T-cell (primary cell): ENCODE data around the gene BRIP1. TPM values are rescaled to one million over a fixed set of nuclear protein-coding genes. Genes with fewer than 3 reads are reported as not detected.
"Not testable (repeated sequence)": the region's sequence is repeated elsewhere in the genome, so short reads cannot be mapped to it uniquely, and the experiment has no call there.

ENCODE experiments used
- ATAC-seq, 4 experiments: fragments of 200-7000 bp in 3 of 4; fragments of 150-1000 bp in 1 of 4; cut with Tn5 transposase; replicated peaks in 1 of 4; 1 replicate in 3 of 4; 2 replicates in 1 of 4; pipeline ENCODE4 v1.10.0; 2021; ENCODE audit warnings: moderate library complexity in 3 of 4, mild to moderate bottlenecking in 2 of 4, moderate number of reproducible peaks in 1 of 4
- CTCF ChIA-PET, 2 donors: fragments of 300-600 bp; sonication (Branson Sonifier 250); formaldehyde crosslinking; loops; one replicate each; lab custom pipeline; 2022; ENCODE audit warnings: antibody characterized with exemption in 2 of 2; lab: Charles Lee
- POLR2A ChIA-PET, 2 donors: fragments of 300-600 bp; sonication (Branson Sonifier 250); formaldehyde crosslinking; loops; one replicate each; lab custom pipeline; 2022; ENCODE audit warnings: antibody characterized with exemption in 2 of 2; lab: Charles Lee
- DNase-seq, 35 experiments: peaks; one replicate each; pipeline versions ENCODE4 v3.0.0 to v3.0.0-alpha.2; 2013 to 2023
- H3K27ac ChIP-seq: one replicate; pipeline ENCODE4 v1.5.1; 2013; ENCODE audit warnings: low read length
- H3K27me3 ChIP-seq, 2 experiments: replicated peaks in 1 of 2; 1 replicate in 1 of 2; 2 replicates in 1 of 2; pipeline versions ENCODE4 v1.6.1 to v1.7.0; 2013; ENCODE audit warnings: low read length in 1 of 2, mixed read lengths in 1 of 2; ENCODE audit not compliant: control insufficient read depth in 2 of 2, insufficient read depth in 2 of 2; ENCODE audit errors: extremely low read depth in 1 of 2
- H3K36me3 ChIP-seq, 2 donors: 1 replicate in 1 of 2; 2 replicates in 1 of 2; pipeline versions ENCODE4 v1.6.1 to v1.7.0; 2013; ENCODE audit warnings: low read length in 1 of 2; ENCODE audit not compliant: control insufficient read depth in 2 of 2, insufficient read depth in 1 of 2; ENCODE audit errors: extremely low read depth in 1 of 2
- H3K4me1 ChIP-seq, 2 experiments: 1 replicate in 1 of 2; 2 replicates in 1 of 2; pipeline versions ENCODE4 v1.6.1 to v1.7.0; 2013; ENCODE audit warnings: low read length in 2 of 2, mixed read lengths in 1 of 2; ENCODE audit not compliant: insufficient read depth in 2 of 2, control insufficient read depth in 1 of 2; ENCODE audit errors: extremely low read depth in 1 of 2
- H3K4me3 ChIP-seq, 2 donors: 1 replicate in 1 of 2; 2 replicates in 1 of 2; pipeline versions ENCODE4 v1.5.1 to v1.7.0; 2013; ENCODE audit warnings: mild to moderate bottlenecking in 2 of 2, low read length in 1 of 2, moderate library complexity in 1 of 2; ENCODE audit not compliant: control insufficient read depth in 1 of 2; ENCODE audit errors: extremely low read depth in 1 of 2
- H3K9me3 ChIP-seq: 2 replicates; pipeline ENCODE4 v1.7.0; 2013
- H3K27ac Mint-ChIP-seq, 2 donors: one replicate each; pipeline ENCODE4 v1.8.0; 2020 to 2021; ENCODE audit warnings: mild to moderate bottlenecking in 2 of 2, mixed read lengths in 2 of 2
- H3K27me3 Mint-ChIP-seq, 2 donors: one replicate each; pipeline ENCODE4 v1.8.0; 2021 to 2022; ENCODE audit warnings: mixed read lengths in 2 of 2
- H3K36me3 Mint-ChIP-seq: one replicate; pipeline ENCODE4 v1.8.0; 2021; ENCODE audit warnings: mixed read lengths
- H3K4me1 Mint-ChIP-seq, 3 donors: one replicate each; pipeline ENCODE4 v1.8.0; 2020 to 2022; ENCODE audit warnings: mixed read lengths in 3 of 3, mild to moderate bottlenecking in 1 of 3
- H3K4me3 Mint-ChIP-seq, 3 donors: one replicate each; pipeline ENCODE4 v1.8.0; 2020 to 2022; ENCODE audit warnings: mild to moderate bottlenecking in 3 of 3, mixed read lengths in 3 of 3, moderate library complexity in 3 of 3
- H3K9me3 Mint-ChIP-seq, 3 donors: one replicate each; pipeline ENCODE4 v1.8.0; 2020 to 2022; ENCODE audit warnings: mixed read lengths in 3 of 3
- WGBS: methylation state at CpG from one replicate; pipeline ENCODE4 v1.1.5; 2013; ENCODE audit warnings: missing lambda C conversion rate; ENCODE audit not compliant: insufficient coverage; 5-methylcytosine and 5-hydroxymethylcytosine counted together
- total RNA-seq, 35 experiments: library from RNA in 6 of 35; stranded (reverse) in 6 of 35; fragments of 120-200 nt in 1 of 35; gene quantifications; one replicate each; pipeline versions ENCODE4 v1.2.1 to v1.2.4 and lab custom pipeline; 2013 to 2026

The BRIP1 gene
- total RNA-seq, 5 donors from 2014 or later (not counting 1 experiment from before 2014, with no cell fraction given): 1.4 to 3.5 (median 1.7) TPM

DNA sequence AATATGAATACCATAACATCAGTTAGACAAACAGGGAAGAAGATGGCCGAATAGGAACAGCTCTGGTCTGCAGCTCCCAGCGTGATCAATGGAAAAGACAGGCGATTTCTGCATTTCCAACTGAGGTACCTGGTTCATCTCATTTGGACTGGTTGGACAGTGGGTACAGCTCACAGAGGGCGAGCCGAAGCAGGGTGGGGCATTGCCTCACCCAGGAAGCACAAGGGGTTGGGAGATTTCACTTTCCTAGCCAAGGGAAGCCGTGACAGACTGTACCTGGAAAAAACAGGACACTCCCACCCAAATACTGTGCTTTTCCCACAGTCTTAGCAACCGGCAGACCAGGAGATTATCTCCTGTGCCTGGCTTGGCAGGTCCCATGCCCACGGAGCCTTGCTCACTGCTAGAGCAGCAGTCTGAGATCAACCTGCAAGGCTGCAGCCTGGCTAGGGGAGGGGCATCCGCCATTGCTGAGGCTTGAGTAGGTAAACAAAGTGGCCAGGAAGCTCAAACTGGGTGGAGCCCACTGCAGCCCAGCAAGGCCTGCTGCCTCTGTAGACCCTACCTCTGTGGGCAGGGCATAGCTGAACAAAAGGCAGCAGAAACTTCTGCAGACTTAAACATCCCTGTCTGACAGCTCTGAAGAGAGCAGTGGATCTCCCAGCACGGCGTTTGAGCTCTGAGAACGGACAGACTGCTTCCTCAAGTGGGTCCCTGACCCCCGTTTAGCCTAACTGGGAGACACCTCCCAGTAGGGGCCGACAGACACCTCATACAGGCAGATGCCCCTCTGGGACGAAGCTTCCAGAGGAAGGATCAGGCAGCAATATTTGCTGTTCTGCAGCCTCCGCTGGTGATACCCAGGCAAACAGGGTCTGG is 190.1 kb downstream of the BRIP1 start:
- H3K9me3 ChIP-seq, H3K36me3 ChIP-seq, H3K36me3 Mint-ChIP-seq, H3K4me1 Mint-ChIP-seq, H3K27ac Mint-ChIP-seq, CTCF ChIA-PET, H3K27me3 Mint-ChIP-seq, ATAC-seq, H3K27me3 ChIP-seq, H3K4me3 ChIP-seq, DNase-seq, H3K9me3 Mint-ChIP-seq, H3K4me1 ChIP-seq, H3K27ac ChIP-seq, H3K4me3 Mint-ChIP-seq, POLR2A ChIA-PET: not testable (repeated sequence)
- WGBS: 91% methylated on average over 13 of the region's 16 CpGs

GRCh38 chr17:61672140-61672539 is 191.2 kb downstream of the BRIP1 start:
- ATAC-seq: no peak
- POLR2A ChIA-PET: no interaction called here
- Histone ChIP-seq H3K36me3 (no peaks in the 10 kb centered on the region), H3K9me3 (no peaks in the 10 kb centered on the region), H3K4me3 (no peak overlapping the region), H3K27ac (no peak overlapping the region), H3K27me3 (peaks cover 0 to 2% of the 10 kb centered on the region in 2 experiments), H3K4me1 (no peaks in the 10 kb centered on the region)
- WGBS: no CpG with 5 or more reads among the region's 1 CpG
- no peaks in the 10 kb centered on the region for H3K9me3 Mint-ChIP-seq
- H3K4me3 Mint-ChIP-seq: no peak overlapping the region
- no peak overlapping the region for H3K27ac Mint-ChIP-seq
- H3K36me3 Mint-ChIP-seq: no peaks in the 10 kb centered on the region
- peaks cover 7 to 9% of the 10 kb centered on the region in 2 donors for H3K27me3 Mint-ChIP-seq
- H3K4me1 Mint-ChIP-seq: no peaks in the 10 kb centered on the region
- CTCF ChIA-PET: no interaction called here
- DNase-seq: no peak

- Histone ChIP-seq H3K27me3 (peaks cover 0 to 2% of the 10 kb centered on the region in 2 experiments), H3K4me1 (no peaks in the 10 kb centered on the region), H3K27ac (no peak overlapping the region), H3K36me3 (no peaks in the 10 kb centered on the region), H3K4me3 (no peak overlapping the region), H3K9me3 (no peaks in the 10 kb centered on the region)
- Mint-ChIP-seq H3K9me3 (no peaks in the 10 kb centered on the region), H3K27me3 (peaks cover 8 to 12% of the 10 kb centered on the region in 2 donors), H3K4me3 (no peak overlapping the region), H3K36me3 (no peaks in the 10 kb centered on the region), H3K4me1 (no peaks in the 10 kb centered on the region), H3K27ac (no peak overlapping the region)
- ATAC-seq: no peak
- no CpG with 5 or more reads among the region's 2 CpGs for WGBS
- POLR2A ChIA-PET: no interaction called here
- CTCF ChIA-PET: no interaction called here
- DNase-seq: no peak
These were observed 192.6 kb downstream of the BRIP1 start for GRCh38 chr17:61670691-61671090.

GRCh38 chr17:61669522-61669921 is 193.8 kb downstream of the BRIP1 start:
- ATAC-seq: no peak
- H3K27ac Mint-ChIP-seq: no peak overlapping the region
- no peaks in the 10 kb centered on the region for H3K9me3 Mint-ChIP-seq
- POLR2A ChIA-PET: no interaction called here
- no peaks in the 10 kb centered on the region for H3K4me1 ChIP-seq
- no peak overlapping the region for H3K4me3 Mint-ChIP-seq
- no peaks in the 10 kb centered on the region for H3K36me3 Mint-ChIP-seq
- no peaks in the 10 kb centered on the region for H3K9me3 ChIP-seq
- CTCF ChIA-PET: no interaction called here
- no peak for DNase-seq
- H3K27me3 ChIP-seq: peaks cover 0 to 2% of the 10 kb centered on the region in 2 experiments
- no peaks in the 10 kb centered on the region for H3K4me1 Mint-ChIP-seq
- H3K27ac ChIP-seq: no peak overlapping the region
- no peak overlapping the region for H3K4me3 ChIP-seq
- H3K27me3 Mint-ChIP-seq: peaks cover 14 to 16% of the 10 kb centered on the region in 2 donors
- H3K36me3 ChIP-seq: no peaks in the 10 kb centered on the region

DNA sequence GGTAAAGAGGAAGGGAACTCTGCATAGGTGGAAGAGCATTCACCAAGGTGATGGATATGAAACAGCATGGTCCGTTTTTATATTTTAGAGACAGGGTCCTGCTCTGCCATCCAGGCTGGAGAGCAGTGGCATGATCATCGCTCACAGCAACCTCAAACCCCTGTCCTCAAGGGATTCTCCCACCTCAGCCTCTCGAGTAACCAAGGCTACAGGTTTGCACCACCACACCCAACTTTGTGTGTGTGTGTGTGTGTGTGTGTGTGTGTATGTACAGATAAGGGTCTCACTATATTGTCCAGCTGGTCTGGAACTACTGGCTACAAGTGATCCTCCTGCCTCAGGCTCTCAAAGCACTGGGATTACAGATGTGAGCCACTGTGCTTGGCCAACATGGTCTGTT is 194.8 kb downstream of the BRIP1 start:
- Mint-ChIP-seq H3K27me3 (peaks cover 13 to 16% of the 10 kb centered on the region in 2 donors), H3K36me3 (no peaks in the 10 kb centered on the region), H3K4me1 (no peaks in the 10 kb centered on the region), H3K9me3 (no peaks in the 10 kb centered on the region), H3K4me3 (no peak overlapping the region), H3K27ac (no peak overlapping the region)
- WGBS: no CpG with 5 or more reads among the region's 3 CpGs
- H3K4me3 ChIP-seq: no peak overlapping the region
- ChIA-PET CTCF (no interaction called here), POLR2A (no interaction called here)
- H3K4me1 ChIP-seq: no peaks in the 10 kb centered on the region
- no peaks in the 10 kb centered on the region for H3K9me3 ChIP-seq
- H3K27ac ChIP-seq: no peak overlapping the region
- peaks cover 0 to 2% of the 10 kb centered on the region in 2 experiments for H3K27me3 ChIP-seq
- ATAC-seq (no peak), DNase-seq (no peak)
- H3K36me3 ChIP-seq: no peaks in the 10 kb centered on the region

- POLR2A ChIA-PET, H3K4me3 Mint-ChIP-seq, H3K27ac Mint-ChIP-seq, H3K27me3 ChIP-seq, H3K9me3 ChIP-seq, H3K36me3 ChIP-seq, H3K4me1 Mint-ChIP-seq, H3K4me1 ChIP-seq, H3K9me3 Mint-ChIP-seq, H3K4me3 ChIP-seq, ATAC-seq, DNase-seq, CTCF ChIA-PET, H3K27ac ChIP-seq, H3K36me3 Mint-ChIP-seq: not testable (repeated sequence)
- WGBS: 100% methylated on average over 1 of the region's 5 CpGs
- peaks cover 16 to 25% of the 10 kb centered on the region in 2 donors for H3K27me3 Mint-ChIP-seq
These were observed 196.8 kb downstream of the BRIP1 start for GRCh38 chr17:61666406-61667088.
